ENCODE measurements around the gene LASP1.
A peak's percentile ranks its signal among the peaks of the same experiment; 100 is the strongest.

Gene LASP1

DNA sequence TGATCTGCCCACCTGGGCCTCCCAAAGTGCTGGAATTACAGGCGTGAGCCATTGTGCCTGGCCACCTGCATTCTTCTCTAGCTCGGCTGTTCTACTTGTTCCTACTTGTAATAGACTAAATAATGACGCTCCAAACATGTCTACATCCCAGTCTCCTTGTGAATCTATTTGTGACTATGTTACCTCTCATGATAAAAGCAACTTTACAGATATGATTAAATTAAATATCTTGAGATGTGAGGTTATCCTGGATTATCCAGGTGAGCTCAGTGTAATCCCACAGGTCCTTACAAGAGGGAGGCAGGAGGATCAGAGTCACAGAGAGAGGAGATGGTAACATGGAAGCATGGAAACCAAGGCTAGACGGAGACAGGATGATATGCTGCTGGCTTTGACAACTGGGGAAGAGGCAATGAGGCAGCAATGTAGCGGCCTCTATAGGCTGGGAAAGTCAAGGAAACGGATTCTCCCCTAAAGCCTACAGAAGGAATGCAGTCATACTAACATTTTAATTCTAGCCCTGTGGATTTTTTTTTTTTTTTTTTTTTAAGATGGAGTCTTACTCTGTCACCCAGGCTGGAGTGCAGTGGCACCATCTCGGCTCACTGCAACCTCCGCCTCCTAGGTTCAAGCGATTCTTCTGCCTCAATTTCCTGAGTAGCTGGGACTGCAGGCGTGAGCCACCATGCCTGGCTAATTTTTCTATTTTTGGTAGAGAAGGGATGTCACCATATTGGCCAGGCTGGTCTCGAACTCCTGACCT lies 5.0 kb upstream of the LASP1 start:
- no peaks in the 10 kb centered on the region for H3K9me3 ChIP-seq (ENCODE audit: severe bottlenecking)
- H3K27ac ChIP-seq (ENCODE audit: poor library complexity, severe bottlenecking) = peak overlapping the region; percentile 87
- H3K4me1 ChIP-seq (ENCODE audit: insufficient read depth, poor library complexity, severe bottlenecking) = peaks cover 12% of the 10 kb centered on the region
- H3K36me3 ChIP-seq (ENCODE audit: low read depth) = no peaks in the 10 kb centered on the region
- DNase-seq (ENCODE audit: low spot score) (no peak), ATAC-seq (ENCODE audit: low read depth) (no peak)
- H3K27me3 ChIP-seq (ENCODE audit: insufficient read depth, poor library complexity, severe bottlenecking) = no peaks in the 10 kb centered on the region
- TF ChIP-seq, protein P1, sequence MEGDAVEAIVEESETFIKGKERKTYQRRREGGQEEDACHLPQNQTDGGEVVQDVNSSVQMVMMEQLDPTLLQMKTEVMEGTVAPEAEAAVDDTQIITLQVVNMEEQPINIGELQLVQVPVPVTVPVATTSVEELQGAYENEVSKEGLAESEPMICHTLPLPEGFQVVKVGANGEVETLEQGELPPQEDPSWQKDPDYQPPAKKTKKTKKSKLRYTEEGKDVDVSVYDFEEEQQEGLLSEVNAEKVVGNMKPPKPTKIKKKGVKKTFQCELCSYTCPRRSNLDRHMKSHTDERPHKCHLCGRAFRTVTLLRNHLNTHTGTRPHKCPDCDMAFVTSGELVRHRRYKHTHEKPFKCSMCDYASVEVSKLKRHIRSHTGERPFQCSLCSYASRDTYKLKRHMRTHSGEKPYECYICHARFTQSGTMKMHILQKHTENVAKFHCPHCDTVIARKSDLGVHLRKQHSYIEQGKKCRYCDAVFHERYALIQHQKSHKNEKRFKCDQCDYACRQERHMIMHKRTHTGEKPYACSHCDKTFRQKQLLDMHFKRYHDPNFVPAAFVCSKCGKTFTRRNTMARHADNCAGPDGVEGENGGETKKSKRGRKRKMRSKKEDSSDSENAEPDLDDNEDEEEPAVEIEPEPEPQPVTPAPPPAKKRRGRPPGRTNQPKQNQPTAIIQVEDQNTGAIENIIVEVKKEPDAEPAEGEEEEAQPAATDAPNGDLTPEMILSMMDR (IDR thresholded peaks at IDR 0.05; ENCODE audit: poor library complexity, severe bottlenecking) = peak; percentile 45
- H3K4me3 ChIP-seq (ENCODE audit: severe bottlenecking) = no peak overlapping the region

DNA sequence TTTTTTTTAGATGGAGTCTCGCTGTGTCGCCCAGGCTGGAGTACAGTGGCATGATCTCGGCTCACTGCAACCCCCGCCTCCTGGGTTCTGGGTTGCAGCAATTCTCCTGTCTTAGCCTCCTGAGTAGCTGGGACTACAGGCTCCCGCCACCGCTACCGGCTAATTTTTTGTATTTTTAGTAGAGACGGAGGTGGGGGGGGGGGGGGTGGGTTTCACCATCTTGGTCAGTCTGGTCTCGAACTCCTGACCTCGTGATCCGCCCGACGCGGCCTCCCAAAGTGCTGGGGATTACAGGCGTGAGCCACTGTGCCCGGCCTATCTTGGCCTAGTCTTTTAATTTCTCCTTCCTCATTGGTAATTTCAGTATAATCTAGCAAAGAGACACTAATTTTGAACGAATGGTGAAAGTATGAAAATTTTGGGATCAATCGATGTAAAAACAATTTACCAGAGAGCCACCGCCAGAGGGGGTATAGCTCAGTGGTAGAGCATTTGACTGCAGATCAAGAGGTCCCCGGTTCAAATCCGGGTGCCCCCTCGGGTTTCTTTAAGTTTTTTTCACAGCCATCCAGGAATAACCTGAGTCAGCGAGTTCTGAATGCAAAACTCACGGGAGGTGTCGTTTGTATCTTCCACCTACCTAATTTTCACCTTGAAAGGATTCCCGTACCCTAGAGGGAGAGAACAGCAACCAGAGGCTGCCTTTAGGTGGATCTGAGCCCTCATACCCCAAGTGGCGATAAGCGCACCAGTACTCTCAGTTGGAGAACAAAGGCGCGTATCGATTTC lies 2.5 kb upstream of the LASP1 start:
- H3K27me3 ChIP-seq (ENCODE audit: insufficient read depth, poor library complexity, severe bottlenecking) = no peaks in the 10 kb centered on the region
- peaks cover 19% of the 10 kb centered on the region for H3K4me1 ChIP-seq (ENCODE audit: insufficient read depth, poor library complexity, severe bottlenecking)
- DNase-seq (ENCODE audit: low spot score) = no peak
- ATAC-seq (ENCODE audit: low read depth) = no peak
- H3K27ac ChIP-seq (ENCODE audit: poor library complexity, severe bottlenecking) = peak overlapping the region; percentile 98
- H3K9me3 ChIP-seq (ENCODE audit: severe bottlenecking) = no peaks in the 10 kb centered on the region
- TF ChIP-seq, protein P1 (IDR thresholded peaks at IDR 0.05; ENCODE audit: poor library complexity, severe bottlenecking) = no peak
- H3K4me3 ChIP-seq (ENCODE audit: severe bottlenecking) = no peak overlapping the region
- peaks cover 6% of the 10 kb centered on the region for H3K36me3 ChIP-seq (ENCODE audit: low read depth)

DNA sequence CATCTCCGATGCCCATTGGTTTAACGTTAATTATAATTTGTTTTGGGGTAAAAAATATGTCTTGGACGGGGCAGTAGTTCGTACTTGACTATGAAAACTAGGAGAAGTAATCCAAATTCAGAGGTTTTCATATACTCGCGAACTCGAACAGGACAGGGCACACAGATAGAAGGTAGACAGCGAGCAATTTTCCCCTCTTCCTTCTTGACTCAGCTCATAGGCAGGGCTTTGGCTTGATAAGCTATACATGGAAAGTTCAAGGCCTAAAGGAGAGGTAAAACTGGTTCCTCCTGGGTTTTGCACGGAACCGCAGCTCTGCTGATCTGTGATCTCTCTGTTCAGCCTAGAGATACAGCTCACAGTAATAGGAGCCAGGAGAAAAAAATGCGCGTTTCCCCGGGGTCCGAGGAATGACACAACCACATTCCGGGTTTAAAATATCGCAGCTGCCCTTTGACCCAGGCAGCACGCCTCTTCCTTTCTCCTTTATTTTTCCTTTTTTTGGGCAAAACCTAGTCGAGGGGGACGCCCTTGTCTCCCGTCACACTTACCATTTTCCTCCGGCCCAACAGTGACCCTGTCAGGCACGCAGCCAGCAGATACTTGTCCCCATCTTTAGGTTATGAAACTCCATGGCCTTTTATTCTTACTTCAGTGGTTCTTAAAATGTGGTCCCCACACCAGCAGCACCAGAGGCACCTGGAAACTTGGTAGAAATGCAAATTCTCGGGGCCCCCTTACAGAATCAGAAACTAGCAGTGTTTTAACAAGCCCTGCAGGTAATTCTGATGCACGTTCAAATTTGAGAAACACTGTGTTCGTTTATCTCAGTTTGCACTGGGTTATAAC lies 1.7 kb upstream of the LASP1 start:
- Histone ChIP-seq H3K9me3 (ENCODE audit: severe bottlenecking) (no peaks in the 10 kb centered on the region), H3K27ac (ENCODE audit: poor library complexity, severe bottlenecking) (peak overlapping the region; percentile 98), H3K4me3 (ENCODE audit: severe bottlenecking) (peak overlapping the region; percentile 95), H3K4me1 (ENCODE audit: insufficient read depth, poor library complexity, severe bottlenecking) (peaks cover 22% of the 10 kb centered on the region), H3K27me3 (ENCODE audit: insufficient read depth, poor library complexity, severe bottlenecking) (no peaks in the 10 kb centered on the region), H3K36me3 (ENCODE audit: low read depth) (peaks cover 12% of the 10 kb centered on the region)
- DNase-seq (ENCODE audit: low spot score) = no peak
- ATAC-seq (ENCODE audit: low read depth) = no peak
- TF ChIP-seq, protein P1 (IDR thresholded peaks at IDR 0.05; ENCODE audit: poor library complexity, severe bottlenecking) = no peak

DNA sequence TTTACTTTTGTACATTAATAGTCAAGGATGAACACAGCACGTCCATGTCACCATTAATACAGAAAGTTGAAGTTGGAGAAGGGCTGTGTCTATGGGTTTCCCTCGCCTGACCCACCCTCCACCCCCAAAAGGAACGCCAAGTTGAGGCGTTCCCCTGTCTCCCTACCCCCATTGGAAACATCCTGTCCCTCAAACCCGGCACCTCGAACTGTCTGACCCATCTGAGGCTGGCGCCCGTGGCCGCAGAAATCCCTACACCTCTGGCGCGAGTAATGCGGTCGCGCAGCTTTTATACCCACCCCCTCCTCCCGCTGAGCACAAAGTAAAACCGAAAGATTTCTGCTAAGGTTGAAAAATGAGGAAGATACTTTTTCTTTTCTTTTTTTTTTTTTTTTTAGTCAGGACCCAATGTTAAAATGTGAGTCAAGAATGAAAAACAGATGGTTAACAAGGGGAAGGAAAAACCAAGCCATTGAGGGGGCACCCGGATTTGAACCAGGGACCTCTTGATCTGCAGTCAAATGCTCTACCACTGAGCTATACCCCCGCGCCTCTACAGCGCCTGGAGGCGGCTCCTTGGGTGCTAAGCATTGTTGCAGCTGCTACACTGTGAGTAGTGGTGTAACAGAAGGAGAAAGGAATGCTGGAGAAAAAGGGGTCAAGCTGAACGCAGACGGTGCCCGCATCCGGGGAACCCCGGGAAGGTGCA lies 887 bp upstream of the LASP1 start:
- TF ChIP-seq, protein P1 (IDR thresholded peaks at IDR 0.05; ENCODE audit: poor library complexity, severe bottlenecking) = peak; percentile 57
- peaks cover 22% of the 10 kb centered on the region for H3K4me1 ChIP-seq (ENCODE audit: insufficient read depth, poor library complexity, severe bottlenecking)
- H3K4me3 ChIP-seq (ENCODE audit: severe bottlenecking) = peak overlapping the region; percentile 95
- no peaks in the 10 kb centered on the region for H3K27me3 ChIP-seq (ENCODE audit: insufficient read depth, poor library complexity, severe bottlenecking)
- H3K9me3 ChIP-seq (ENCODE audit: severe bottlenecking) = no peaks in the 10 kb centered on the region
- ATAC-seq (ENCODE audit: low read depth) = peak; percentile 54
- peak overlapping the region; percentile 98 for H3K27ac ChIP-seq (ENCODE audit: poor library complexity, severe bottlenecking)
- peak; percentile 78 for DNase-seq (ENCODE audit: low spot score)
- H3K36me3 ChIP-seq (ENCODE audit: low read depth) = peaks cover 20% of the 10 kb centered on the region
